ENCODE measurements around the gene FAM110A. TPM values are rescaled to one million over a fixed set of nuclear protein-coding genes. Genes with fewer than 3 reads are reported as not detected.

The FAM110A gene
- total and polyA plus RNA-seq, 2 donors (not counting 3 experiments of a cell fraction or from before 2014, with no cell fraction given): 4.6 to 5.4 TPM

- no peaks in the 10 kb centered on the region for H3K36me3 ChIP-seq (ENCODE audit: control insufficient read depth in 2 of 2, extremely low read depth in 1 of 2, insufficient read depth in 2 of 2, low read length in 2 of 2)
- intact Hi-C loops (cut with micrococcal nuclease): loop anchor here (10.0 kb wide), 2 partner anchors 304 to 656 kb away; partner anchors contain the start of gene SIRPB2
- H3K9me1 ChIP-seq (replicated peaks; ENCODE audit: control insufficient read depth, extremely low read depth, insufficient read depth, low read length): no peaks in the 10 kb centered on the region
- H2AFZ ChIP-seq (ENCODE audit: low read depth, low read length): no peak overlapping the region
- DNase-seq (ENCODE audit: low read depth, low spot score) (no peak), FAIRE-seq (no peak)
- no peak overlapping the region for H3K27ac ChIP-seq (ENCODE audit: insufficient read depth, low read depth, low read length)
- peaks cover 40% of the 10 kb centered on the region for H3K4me1 ChIP-seq (ENCODE audit: control insufficient read depth, extremely low read depth, insufficient read depth, low read length)
- peaks cover 50% of the 10 kb centered on the region for H3K79me2 ChIP-seq (ENCODE audit: control insufficient read depth, insufficient read depth, low read length)
- dilution Hi-C loops (cut with MboI; ENCODE audit: extremely low pct_ligation_motif_present, low sequenced_read_pairs): no loop called here
- H3K4me2 ChIP-seq (ENCODE audit: insufficient read depth, low read length): no peak overlapping the region
- H4K20me1 ChIP-seq (replicated peaks; ENCODE audit: control insufficient read depth, extremely low read depth, insufficient read depth, low read length): no peaks in the 10 kb centered on the region
- BruUV-seq (replicated peaks): no TSS peak
- H3K27me3 ChIP-seq (ENCODE audit: control insufficient read depth in 2 of 2, insufficient read depth in 2 of 2, low read length in 2 of 2): no peaks in the 10 kb centered on the region
- no peak overlapping the region for H3K9ac ChIP-seq (replicated peaks; ENCODE audit: extremely low read depth, insufficient read depth, low read length)
- no peak overlapping the region for H3K4me3 ChIP-seq (replicated peaks in 1 of 3; ENCODE audit: insufficient read depth in 1 of 3, low read depth in 1 of 3, low read length in 3 of 3)
- no peaks in the 10 kb centered on the region for H3K9me3 ChIP-seq (replicated peaks; ENCODE audit: control insufficient read depth, insufficient read depth, low read length)
- CTCF ChIA-PET: interaction anchor here (0.6 to 0.9 kb wide), 2 partner anchors 100 to 601 kb away, joined by 3 read pairs; no protein-coding TSS in a partner anchor
- no peak for TF ChIP-seq GATA2 (IDR thresholded peaks at IDR 0.05; ENCODE audit: insufficient read depth, insufficient read length, low read depth, low read length)
- TF ChIP-seq MYC (IDR thresholded peaks at IDR 0.05; ENCODE audit: low read depth, low read length): no peak
- no peak for TF ChIP-seq CTCF (IDR thresholded peaks at IDR 0.05; ENCODE audit: extremely low read depth in 1 of 2, insufficient read depth in 1 of 2, low read depth in 1 of 2, low read length in 2 of 2)
- no peak for TF ChIP-seq MAX (IDR thresholded peaks at IDR 0.05; ENCODE audit: insufficient read depth, insufficient read length)
- TF ChIP-seq EZH2 (IDR thresholded peaks at IDR 0.05; ENCODE audit: borderline replicate concordance, low read depth, low read length, severe bottlenecking): no peak
- no peak for TF ChIP-seq POLR2A (IDR thresholded peaks at IDR 0.05; ENCODE audit: low read depth, low read length)
- no peak for TF ChIP-seq POLR2AphosphoS5 (IDR thresholded peaks at IDR 0.05; ENCODE audit: insufficient read depth, low read depth, low read length)
- TF ChIP-seq FOS (IDR thresholded peaks at IDR 0.05; ENCODE audit: borderline replicate concordance, insufficient read depth, low read length): no peak
- no peak for TF ChIP-seq JUN (IDR thresholded peaks at IDR 0.05; ENCODE audit: borderline replicate concordance, insufficient read depth, insufficient read length, low read depth)
- POLR2A ChIA-PET: no interaction called here
Measured at GRCh38 chr20:839015-839414, 5.5 kb downstream of the FAM110A start.
